Measurements from ENCODE around the gene HSF5. TPM values are rescaled to one million over a fixed set of nuclear protein-coding genes. Genes with fewer than 3 reads are reported as not detected.

Gene HSF5
- total and polyA plus RNA-seq, 2 of the 13 experiments (the other 11 are each of a cell fraction or from before 2014, with no cell fraction given): not detected

DNA sequence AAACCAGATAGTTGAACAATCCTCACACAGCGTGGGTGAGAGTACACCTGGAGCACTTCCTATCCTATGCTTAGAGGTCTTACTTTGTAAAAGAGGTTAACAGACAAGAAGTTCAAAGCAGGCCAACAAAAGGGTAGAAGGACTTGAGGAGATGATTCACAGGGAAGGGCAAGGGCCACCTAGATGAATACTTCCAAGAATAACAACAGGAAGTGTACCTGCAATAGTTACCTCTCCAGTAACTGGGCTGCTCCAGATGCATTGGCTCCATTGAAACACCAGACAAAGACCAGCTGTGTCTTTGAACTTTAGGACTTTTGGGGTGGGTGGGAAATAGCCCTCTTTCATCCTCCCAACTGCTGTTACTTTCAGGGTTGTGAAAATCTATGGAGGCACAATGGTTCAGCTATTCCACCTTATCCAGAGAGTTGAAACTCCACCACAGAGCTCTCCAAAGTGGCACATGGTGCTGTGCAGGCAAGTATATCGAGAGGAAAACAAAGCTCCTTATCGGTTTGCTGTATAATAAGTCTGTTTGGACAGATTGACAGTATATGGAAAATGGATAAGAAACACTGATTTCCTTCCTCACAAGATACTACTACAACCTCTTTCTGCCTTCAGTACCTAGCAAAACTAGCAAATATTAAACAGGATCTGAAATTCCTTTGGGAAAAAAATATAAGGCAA, 93.5 kb downstream of the HSF5 start (continued):
- TF ChIP-seq, protein P1, sequence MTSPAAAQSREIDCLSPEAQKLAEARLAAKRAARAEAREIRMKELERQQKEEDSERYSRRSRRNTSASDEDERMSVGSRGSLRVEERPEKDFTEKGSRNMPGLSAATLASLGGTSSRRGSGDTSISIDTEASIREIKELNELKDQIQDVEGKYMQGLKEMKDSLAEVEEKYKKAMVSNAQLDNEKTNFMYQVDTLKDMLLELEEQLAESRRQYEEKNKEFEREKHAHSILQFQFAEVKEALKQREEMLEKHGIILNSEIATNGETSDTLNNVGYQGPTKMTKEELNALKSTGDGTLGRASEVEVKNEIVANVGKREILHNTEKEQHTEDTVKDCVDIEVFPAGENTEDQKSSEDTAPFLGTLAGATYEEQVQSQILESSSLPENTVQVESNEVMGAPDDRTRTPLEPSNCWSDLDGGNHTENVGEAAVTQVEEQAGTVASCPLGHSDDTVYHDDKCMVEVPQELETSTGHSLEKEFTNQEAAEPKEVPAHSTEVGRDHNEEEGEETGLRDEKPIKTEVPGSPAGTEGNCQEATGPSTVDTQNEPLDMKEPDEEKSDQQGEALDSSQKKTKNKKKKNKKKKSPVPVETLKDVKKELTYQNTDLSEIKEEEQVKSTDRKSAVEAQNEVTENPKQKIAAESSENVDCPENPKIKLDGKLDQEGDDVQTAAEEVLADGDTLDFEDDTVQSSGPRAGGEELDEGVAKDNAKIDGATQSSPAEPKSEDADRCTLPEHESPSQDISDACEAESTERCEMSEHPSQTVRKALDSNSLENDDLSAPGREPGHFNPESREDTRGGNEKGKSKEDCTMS (CRISPR knock-in tag; conservative IDR thresholded peaks at IDR 0.05): no peak
- no peak for TF ChIP-seq GABPA (IDR thresholded peaks at IDR 0.05; ENCODE audit: low read depth, low read length)
- peak; percentile 17; the same call in 1 of the 2 replicates for TF ChIP-seq GABPA (CRISPR knock-in tag; IDR thresholded peaks at IDR 0.05; ENCODE audit: low read depth)
- TF ChIP-seq, protein P2, sequence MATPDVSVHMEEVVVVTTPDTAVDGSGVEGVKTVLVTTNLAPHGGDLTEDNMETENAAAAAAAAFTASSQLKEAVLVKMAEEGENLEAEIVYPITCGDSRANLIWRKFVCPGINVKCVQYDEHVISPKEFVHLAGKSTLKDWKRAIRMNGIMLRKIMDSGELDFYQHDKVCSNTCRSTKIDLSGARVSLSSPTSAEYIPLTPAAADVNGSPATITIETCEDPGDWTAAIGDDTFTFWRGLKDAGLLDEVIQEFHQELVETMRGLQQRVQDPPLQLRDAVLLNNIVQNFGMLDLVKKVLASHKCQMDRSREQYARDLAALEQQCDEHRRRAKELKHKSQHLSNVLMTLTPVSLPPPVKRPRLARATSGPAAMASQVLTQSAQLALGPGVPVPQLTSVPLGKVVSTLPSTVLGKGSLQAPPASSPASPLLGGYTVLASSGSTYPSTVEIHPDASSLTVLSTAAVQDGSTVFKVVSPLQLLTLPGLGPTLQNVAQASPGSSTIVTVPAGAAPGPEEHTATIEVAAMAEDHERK (CRISPR knock-in tag; IDR thresholded peaks at IDR 0.05; ENCODE audit: low read depth): no peak
- 0 out of 2 replicates have a peak, but pooled peaks have one; percentile 67 for TF ChIP-seq RELA (CRISPR knock-in tag; IDR thresholded peaks at IDR 0.05)
- peak; percentile 73; the same call in 1 of the 2 replicates for TF ChIP-seq MIER3 (CRISPR knock-in tag; IDR thresholded peaks at IDR 0.05; ENCODE audit: borderline replicate concordance)
- no peak for TF ChIP-seq POLR2AphosphoS2 (IDR thresholded peaks at IDR 0.05; ENCODE audit: low read depth, low read length)
- no peak for TF ChIP-seq SYNCRIP (IDR thresholded peaks at IDR 0.05; ENCODE audit: insufficient read depth, low read depth, low read length)
- peak; percentile 95 for TF ChIP-seq RBM22 (optimal IDR thresholded peaks at IDR 0.05; ENCODE audit: low read length)
- no peak for TF ChIP-seq SRSF1 (optimal IDR thresholded peaks at IDR 0.05; ENCODE audit: low read depth, low read length)
- TF ChIP-seq GTF3A (CRISPR knock-in tag; conservative IDR thresholded peaks at IDR 0.05): no peak
- TF ChIP-seq NKX3-1 (CRISPR knock-in tag; IDR thresholded peaks at IDR 0.05): peak; percentile 58; the same call in 1 of the 2 replicates
- no peak for TF ChIP-seq SMAD1 (CRISPR knock-in tag; IDR thresholded peaks at IDR 0.05; ENCODE audit: borderline replicate concordance, low read depth)
- TF ChIP-seq HDAC2 (CRISPR knock-in tag; IDR thresholded peaks at IDR 0.05): peak; percentile 87; the same call in 1 of the 2 replicates
- no peak for TF ChIP-seq ZNF614 (CRISPR knock-in tag; IDR thresholded peaks at IDR 0.05; ENCODE audit: borderline replicate concordance)
- no peak for TF ChIP-seq ZNF747 (CRISPR knock-in tag; IDR thresholded peaks at IDR 0.05; ENCODE audit: borderline replicate concordance)
- TF ChIP-seq ZNF143 (CRISPR knock-in tag; IDR thresholded peaks at IDR 0.05): 0 out of 2 replicates have a peak, but pooled peaks have one; percentile 46
- TF ChIP-seq PITX1 (CRISPR knock-in tag; IDR thresholded peaks at IDR 0.05): peak; percentile 51; the same call in 1 of the 2 replicates
- 0 out of 2 replicates have a peak, but pooled peaks have one; percentile 19 for TF ChIP-seq ZNF878 (CRISPR knock-in tag; IDR thresholded peaks at IDR 0.05)
- peak; percentile 69 for TF ChIP-seq FOSL1 (CRISPR knock-in tag; IDR thresholded peaks at IDR 0.05; ENCODE audit: borderline replicate concordance)
- TF ChIP-seq, protein P3, sequence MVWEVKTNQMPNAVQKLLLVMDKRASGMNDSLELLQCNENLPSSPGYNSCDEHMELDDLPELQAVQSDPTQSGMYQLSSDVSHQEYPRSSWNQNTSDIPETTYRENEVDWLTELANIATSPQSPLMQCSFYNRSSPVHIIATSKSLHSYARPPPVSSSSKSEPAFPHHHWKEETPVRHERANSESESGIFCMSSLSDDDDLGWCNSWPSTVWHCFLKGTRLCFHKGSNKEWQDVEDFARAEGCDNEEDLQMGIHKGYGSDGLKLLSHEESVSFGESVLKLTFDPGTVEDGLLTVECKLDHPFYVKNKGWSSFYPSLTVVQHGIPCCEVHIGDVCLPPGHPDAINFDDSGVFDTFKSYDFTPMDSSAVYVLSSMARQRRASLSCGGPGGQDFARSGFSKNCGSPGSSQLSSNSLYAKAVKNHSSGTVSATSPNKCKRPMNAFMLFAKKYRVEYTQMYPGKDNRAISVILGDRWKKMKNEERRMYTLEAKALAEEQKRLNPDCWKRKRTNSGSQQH (CRISPR knock-in tag; IDR thresholded peaks at IDR 0.05; ENCODE audit: low read depth): no peak
- no peak for TF ChIP-seq ZNF251 (CRISPR knock-in tag; IDR thresholded peaks at IDR 0.05)
- TF ChIP-seq ZNF713 (CRISPR knock-in tag; IDR thresholded peaks at IDR 0.05): no peak
- peak; percentile 82 for TF ChIP-seq HOXA3 (CRISPR knock-in tag; IDR thresholded peaks at IDR 0.05)
- no peak for TF ChIP-seq TOE1 (CRISPR knock-in tag; IDR thresholded peaks at IDR 0.05)
- TF ChIP-seq KDM5A (IDR thresholded peaks at IDR 0.05; ENCODE audit: borderline replicate concordance, low read length): no peak
- peak; percentile 82; the same call in 1 of the 2 replicates for TF ChIP-seq DPF2 (CRISPR knock-in tag; IDR thresholded peaks at IDR 0.05; ENCODE audit: borderline replicate concordance, low read depth)

All from HepG2 (cell line).